Coronary artery (tissue), 2 donors: ENCODE results near the gene GPR87.

ENCODE experiments used
- DNase-seq: peaks from one replicate; pipeline ENCODE4 v3.0.0-alpha.2; 2017; ENCODE audit warnings: low spot score
- H3K27ac ChIP-seq, 2 donors: fragments of 200-600 bp; sonication (generic); one replicate each; pipeline ENCODE4 v1.5.1; 2016 to 2019
- H3K4me3 ChIP-seq: fragments of 200-600 bp; sonication (generic); 2 replicates; pipeline ENCODE4 v1.5.1; 2016; ENCODE audit warnings: mild to moderate bottlenecking, moderate library complexity
- CTCF ChIP-seq: fragments of 200-600 bp; sonication (generic); IDR thresholded peaks from one replicate; pipeline ENCODE4 v1.5.1; 2019; ENCODE audit warnings: antibody characterized with exemption

GPR87 gene

DNA sequence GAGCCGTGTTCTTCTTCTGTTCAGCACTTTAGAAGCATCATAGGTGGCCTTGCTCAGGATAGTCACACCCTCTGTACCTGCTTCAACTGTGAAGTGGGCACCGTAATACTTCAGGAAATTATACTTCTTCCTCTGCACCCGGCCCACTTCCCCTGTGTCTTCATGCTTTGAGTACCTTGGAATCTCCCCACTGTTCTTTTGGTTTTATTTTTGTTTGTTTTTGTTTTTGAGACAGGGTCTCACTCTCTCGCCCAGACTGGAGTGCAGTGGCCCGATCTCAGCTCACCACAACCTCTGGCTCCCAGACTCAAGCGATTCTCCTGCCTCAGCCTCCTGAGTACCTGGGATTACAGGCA, 40.0 kb downstream of the GPR87 start:
- peak overlapping the region in 1 of 2 donors; percentile 42 for H3K27ac ChIP-seq
- no peak overlapping the region for H3K4me3 ChIP-seq
- no peak for DNase-seq
- TF ChIP-seq CTCF: no peak

DNA sequence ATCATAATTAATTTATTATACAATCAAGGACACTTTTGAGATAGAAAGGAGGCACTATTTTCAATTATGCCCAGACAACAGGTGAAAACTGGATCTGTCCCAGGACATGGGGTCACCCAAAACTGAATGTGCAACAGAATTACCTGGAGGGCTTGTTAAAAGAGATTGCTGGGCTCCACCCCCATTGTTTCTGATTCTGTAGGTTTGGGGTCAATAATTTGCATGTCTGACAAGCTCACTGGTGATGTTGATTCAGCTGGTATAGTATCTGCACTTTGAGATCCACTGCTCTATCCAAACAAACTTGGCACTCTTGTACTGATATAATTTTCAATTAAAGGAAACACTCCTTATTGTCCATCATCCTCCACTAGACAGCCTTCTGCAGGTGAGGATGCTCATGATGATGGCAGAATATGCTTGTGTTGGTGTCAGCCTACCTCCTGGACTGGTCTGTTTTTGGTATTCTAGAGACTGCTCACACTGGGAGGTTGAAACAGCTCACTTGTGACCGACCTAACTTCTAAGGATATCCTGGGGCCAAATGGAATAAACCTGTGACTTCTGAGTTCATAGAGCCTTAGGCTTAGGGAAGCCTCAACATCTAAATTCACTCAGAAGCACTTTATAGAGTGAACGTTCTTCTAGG, 40.5 kb downstream of the GPR87 start:
- no peak for TF ChIP-seq CTCF
- H3K27ac ChIP-seq: peak overlapping the region in 1 of 2 donors; percentile 42
- no peak overlapping the region for H3K4me3 ChIP-seq
- no peak for DNase-seq

DNA sequence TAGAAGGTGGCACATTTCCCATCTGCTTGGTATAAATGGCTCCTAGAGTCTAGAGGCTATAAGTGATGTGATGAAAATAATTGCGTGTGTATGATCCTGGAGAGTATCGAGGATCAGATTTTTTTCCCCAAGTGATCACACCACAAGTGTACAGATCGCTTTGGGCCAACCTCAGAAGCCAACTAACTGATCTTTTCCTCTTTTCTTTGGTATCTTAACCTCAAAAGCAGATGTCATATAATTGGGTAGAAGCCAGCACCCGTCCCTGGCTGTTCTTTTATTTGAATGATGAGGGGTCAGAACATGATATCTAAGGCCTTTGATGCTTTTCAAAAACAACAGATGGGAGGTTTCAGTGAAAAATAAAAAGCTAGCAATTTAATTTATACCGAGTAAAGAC, 41.5 kb downstream of the GPR87 start:
- Histone ChIP-seq H3K27ac (no peak overlapping the region), H3K4me3 (no peak overlapping the region)
- no peak for TF ChIP-seq CTCF
- DNase-seq: no peak

DNA sequence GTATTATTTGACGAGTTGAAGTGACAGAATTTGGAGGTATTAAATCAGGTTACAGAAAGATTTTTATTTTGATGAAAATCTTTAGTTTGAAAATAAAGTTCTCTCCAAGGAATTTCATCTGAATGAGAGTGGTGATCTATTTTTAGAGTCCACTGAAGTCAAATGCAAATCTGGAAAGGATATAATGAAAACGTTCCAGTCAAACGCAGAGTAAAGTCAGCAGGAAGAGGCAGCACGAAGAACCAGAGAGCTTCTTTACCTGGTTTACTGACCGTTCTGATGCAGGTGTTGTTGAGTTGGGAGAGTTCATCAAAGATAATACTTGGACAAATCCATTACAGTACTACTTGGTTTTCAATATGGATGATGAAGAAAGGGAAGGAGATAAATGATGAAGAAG, 47.0 kb downstream of the GPR87 start:
- no peak for TF ChIP-seq CTCF
- Histone ChIP-seq H3K4me3 (no peak overlapping the region), H3K27ac (no peak overlapping the region)
- no peak for DNase-seq

GRCh38 chr3:151268267-151269235, 48.1 kb downstream of the GPR87 start:
- no peak overlapping the region for H3K4me3 ChIP-seq
- H3K27ac ChIP-seq: no peak overlapping the region
- DNase-seq: no peak
- TF ChIP-seq CTCF: no peak

GRCh38 chr3:151267066-151267465, 49.6 kb downstream of the GPR87 start:
- no peak for DNase-seq
- TF ChIP-seq CTCF: no peak
- H3K27ac ChIP-seq: no peak overlapping the region
- H3K4me3 ChIP-seq: no peak overlapping the region

DNA sequence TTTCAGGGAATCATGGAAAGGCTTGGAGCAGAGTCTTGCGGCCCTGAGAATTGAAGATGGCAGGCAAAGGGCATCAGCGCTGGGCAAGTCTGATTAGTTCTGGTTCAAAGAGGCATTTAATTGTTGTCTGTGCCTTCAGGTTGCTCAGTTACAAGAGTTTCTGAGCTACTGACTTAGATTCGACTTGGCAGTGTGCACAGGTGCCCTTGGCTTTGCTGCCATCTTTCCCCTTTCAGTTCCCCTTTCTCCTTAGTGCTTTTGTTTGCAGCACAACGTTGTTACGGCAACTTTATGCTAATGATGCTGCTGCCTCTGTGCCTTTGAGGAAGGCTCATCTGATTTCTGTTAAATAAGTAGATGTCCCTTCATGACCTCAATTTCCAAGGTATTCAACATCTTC, 50.8 kb downstream of the GPR87 start:
- no peak for TF ChIP-seq CTCF
- peak overlapping the region in 1 of 2 donors; percentile 47 for H3K27ac ChIP-seq
- no peak overlapping the region for H3K4me3 ChIP-seq
- no peak for DNase-seq
